ENCODE measurements around the gene CAB39. TPM values are rescaled to one million over a fixed set of nuclear protein-coding genes. Genes with fewer than 3 reads are reported as not detected.
"Not testable (repeated sequence)": the region's sequence is repeated elsewhere in the genome, so short reads cannot be mapped to it uniquely, and the experiment has no call there.

The CAB39 gene
- total RNA-seq, 2 experiments from 2014 or later, result 175 to 178 TPM

DNA sequence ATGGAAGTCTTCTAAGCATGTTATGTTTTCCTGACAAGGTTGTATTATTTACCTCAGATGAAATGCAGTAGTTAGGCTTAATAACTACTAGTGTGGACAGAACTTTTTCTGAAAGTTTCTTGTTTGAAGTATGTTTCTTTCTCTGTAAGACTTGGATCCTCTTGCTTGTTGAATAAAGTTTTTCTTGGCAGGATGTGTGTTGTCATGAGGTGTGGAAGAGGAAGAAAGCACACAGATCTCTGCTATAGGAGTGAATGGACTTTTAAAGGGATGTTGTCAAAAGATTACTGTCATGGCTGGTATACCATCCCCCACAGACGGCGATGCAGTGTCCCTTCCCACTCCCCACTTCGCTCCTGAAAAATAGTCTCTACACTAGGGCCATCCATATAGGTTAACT is 2.6 kb downstream of the CAB39 start:
- POLR2A ChIA-PET, result interaction anchor here (1.5 to 4.8 kb wide), 6 partner anchors 8 to 83 kb away, joined by 8 to 108 read pairs (median 12); no protein-coding TSS in a partner anchor
- H3K4me3 Mint-ChIP-seq, result peak overlapping the region; percentile 99

DNA sequence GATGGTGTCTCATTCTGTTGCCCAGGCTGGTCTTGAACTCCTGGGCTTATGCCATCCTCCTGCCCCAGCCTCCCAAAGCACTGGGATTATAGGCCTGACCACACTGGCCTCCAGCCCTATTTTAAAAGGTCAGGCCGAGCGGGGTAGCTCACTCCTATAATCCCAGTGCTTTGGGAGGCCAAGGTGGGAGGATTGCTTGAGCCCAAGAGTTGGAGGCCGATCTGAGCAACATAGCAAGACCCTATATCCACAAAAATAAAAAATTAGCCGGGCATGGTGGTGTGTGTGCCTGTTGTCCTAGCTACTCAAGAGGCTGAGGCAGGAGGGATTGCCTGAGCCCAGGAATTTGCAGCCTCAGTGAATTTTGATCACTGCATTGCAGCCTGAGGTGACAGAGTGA is 3.9 kb downstream of the CAB39 start:
- no peak for DNase-seq
- Mint-ChIP-seq H3K27me3 (ENCODE audit: low read depth) (no peaks in the 10 kb centered on the region), H3K4me1 (ENCODE audit: low read depth) (peaks cover 73% of the 10 kb centered on the region), H3K4me3 (no peak overlapping the region), H3K27ac (no peak overlapping the region), H3K36me3 (ENCODE audit: low read depth) (peaks cover 57% of the 10 kb centered on the region), H3K9me3 (ENCODE audit: insufficient read depth) (no peaks in the 10 kb centered on the region)
- ChIA-PET POLR2A (no interaction called here), CTCF (interaction anchor here (1.2 to 3.9 kb wide), 3 partner anchors 58 to 98 kb away, joined by 4 to 32 read pairs (median 11); no protein-coding TSS in a partner anchor)
- no peak for ATAC-seq

More for the DNA sequence above, 2.6 kb downstream of the CAB39 start:
- ATAC-seq (no peak), DNase-seq (no peak)
- Mint-ChIP-seq H3K27ac (peak overlapping the region; percentile 82), H3K9me3 (ENCODE audit: insufficient read depth) (no peaks in the 10 kb centered on the region), H3K36me3 (ENCODE audit: low read depth) (peaks cover 46% of the 10 kb centered on the region), H3K4me1 (ENCODE audit: low read depth) (peaks cover 64% of the 10 kb centered on the region), H3K27me3 (ENCODE audit: low read depth) (no peaks in the 10 kb centered on the region)
- CTCF ChIA-PET, result interaction anchor here (0.9 to 4.3 kb wide), 13 partner anchors 13 to 101 kb away, joined by 3 to 53 read pairs (median 8); no protein-coding TSS in a partner anchor

- Mint-ChIP-seq H3K9me3 (ENCODE audit: insufficient read depth) (no peaks in the 10 kb centered on the region), H3K27ac (peak overlapping the region; percentile 55), H3K4me3 (peak overlapping the region; percentile 35), H3K36me3 (ENCODE audit: low read depth) (peaks cover 62% of the 10 kb centered on the region), H3K4me1 (ENCODE audit: low read depth) (peaks cover 72% of the 10 kb centered on the region), H3K27me3 (ENCODE audit: low read depth) (no peaks in the 10 kb centered on the region)
- DNase-seq (no peak), ATAC-seq (no peak)
- ChIA-PET POLR2A (interaction anchor here (0.7 to 1.0 kb wide), 4 partner anchors 32 to 94 kb away, joined by 3 read pairs; no protein-coding TSS in a partner anchor), CTCF (interaction anchor here (1.2 to 2.2 kb wide), 2 partner anchors 81 to 97 kb away, joined by 4 to 11 read pairs; no protein-coding TSS in a partner anchor)
Measured at GRCh38 chr2:230717600-230717999, 5.0 kb downstream of the CAB39 start.

DNA sequence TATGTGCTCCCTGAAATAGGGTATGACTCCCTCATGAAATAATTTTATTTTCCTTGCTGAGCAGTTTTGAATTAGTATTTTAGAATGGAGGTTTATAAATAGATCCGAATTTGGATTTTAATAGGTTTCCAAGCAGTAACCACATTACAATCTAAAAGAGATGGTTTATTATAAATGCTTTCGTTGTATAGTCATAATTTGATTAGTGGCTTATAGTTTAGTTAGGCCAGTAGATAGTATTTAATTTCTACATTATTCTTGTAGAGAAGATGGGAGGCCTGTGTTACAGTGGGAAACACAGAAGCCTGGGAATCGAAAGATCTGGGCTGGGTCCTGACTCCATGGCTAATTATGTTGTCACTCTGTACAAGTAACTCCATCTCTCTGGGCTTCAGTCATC is 6.7 kb downstream of the CAB39 start:
- peaks cover 68% of the 10 kb centered on the region for H3K36me3 Mint-ChIP-seq (ENCODE audit: low read depth)

DNA sequence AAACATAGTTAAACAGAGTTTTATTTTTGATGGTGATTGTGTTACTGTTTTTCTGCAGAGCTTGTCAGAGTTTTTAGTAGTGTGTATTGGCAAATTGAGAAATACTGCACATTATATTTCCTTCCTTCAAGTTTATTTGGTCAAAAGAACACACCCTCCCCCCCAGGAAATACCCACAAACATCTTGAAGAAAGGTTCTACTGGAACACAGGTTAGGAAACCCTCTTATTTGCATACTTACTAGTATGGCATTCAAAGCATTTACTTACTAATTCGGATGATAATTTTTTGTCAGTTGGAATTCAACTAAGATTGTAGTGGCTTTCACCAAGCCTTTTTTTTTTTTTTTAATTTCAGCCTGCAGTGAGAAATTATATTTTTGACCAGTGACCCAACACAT is 9.1 kb downstream of the CAB39 start:
- ChIA-PET POLR2A (interaction anchor here (0.9 to 2.6 kb wide), 3 partner anchors 8 to 73 kb away, joined by 3 to 25 read pairs (median 3); no protein-coding TSS in a partner anchor), CTCF (interaction anchor here (0.9 to 3.6 kb wide), 5 partner anchors 15 to 76 kb away, joined by 3 to 25 read pairs (median 3); no protein-coding TSS in a partner anchor)
- H3K27ac Mint-ChIP-seq, result peak overlapping the region; percentile 64
- DNase-seq, result no peak
- peaks cover 67% of the 10 kb centered on the region for H3K36me3 Mint-ChIP-seq (ENCODE audit: low read depth)
- peak overlapping the region; percentile 45 for H3K4me3 Mint-ChIP-seq
- H3K9me3 Mint-ChIP-seq (ENCODE audit: insufficient read depth), result no peaks in the 10 kb centered on the region
- H3K4me1 Mint-ChIP-seq (ENCODE audit: low read depth), result peaks cover 88% of the 10 kb centered on the region
- no peaks in the 10 kb centered on the region for H3K27me3 Mint-ChIP-seq (ENCODE audit: low read depth)
- ATAC-seq, result no peak

More for the DNA sequence above, 6.7 kb downstream of the CAB39 start:
- POLR2A ChIA-PET, result no interaction called here
- CTCF ChIA-PET, result no interaction called here
- Mint-ChIP-seq H3K4me1 (ENCODE audit: low read depth) (peaks cover 87% of the 10 kb centered on the region), H3K9me3 (ENCODE audit: insufficient read depth) (no peaks in the 10 kb centered on the region), H3K4me3 (no peak overlapping the region), H3K27me3 (ENCODE audit: low read depth) (no peaks in the 10 kb centered on the region), H3K27ac (peak overlapping the region; percentile 14)
- no peak for DNase-seq
- ATAC-seq, result no peak

DNA sequence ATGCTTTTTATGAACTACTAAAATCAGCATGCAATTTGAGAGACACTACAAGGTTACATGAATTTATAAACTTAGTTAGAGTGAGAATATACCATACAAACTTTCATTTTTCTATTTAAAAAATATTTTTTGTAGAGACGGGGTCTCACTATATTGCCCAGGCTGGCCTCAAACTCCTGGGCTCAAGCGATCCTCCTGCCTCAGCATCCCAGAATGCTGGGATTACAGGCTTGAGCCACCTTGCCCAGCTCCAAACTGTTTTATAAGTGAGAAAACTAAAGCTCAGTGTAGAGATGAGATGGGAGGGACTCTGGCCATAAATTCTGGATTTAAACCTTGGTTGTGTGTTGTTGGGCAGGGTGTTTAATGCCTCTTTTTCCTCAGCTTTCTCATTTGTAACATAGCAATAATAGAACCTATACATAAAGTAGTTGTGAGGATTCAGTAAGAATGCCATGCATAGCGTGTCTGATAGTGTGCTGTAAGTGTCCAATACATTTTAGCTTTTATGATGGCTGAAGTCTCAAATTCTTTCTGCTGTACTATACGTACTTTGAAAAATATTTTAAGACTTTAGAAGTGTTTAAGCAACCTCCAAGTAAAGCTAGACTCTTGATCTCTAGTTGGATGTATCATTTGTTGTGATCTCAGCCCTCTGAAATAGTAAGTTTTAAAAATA is 9.7 kb downstream of the CAB39 start:
- Mint-ChIP-seq H3K9me3 (ENCODE audit: insufficient read depth) (no peaks in the 10 kb centered on the region), H3K36me3 (ENCODE audit: low read depth) (peaks cover 63% of the 10 kb centered on the region), H3K4me1 (ENCODE audit: low read depth) (peaks cover 84% of the 10 kb centered on the region), H3K27ac (peak overlapping the region; percentile 68), H3K4me3 (peak overlapping the region; percentile 56), H3K27me3 (ENCODE audit: low read depth) (no peaks in the 10 kb centered on the region)
- ATAC-seq (no peak), DNase-seq (no peak)
- ChIA-PET CTCF (interaction anchor here (0.9 to 3.6 kb wide), 7 partner anchors 8 to 78 kb away, joined by 3 to 25 read pairs (median 3); no protein-coding TSS in a partner anchor), POLR2A (interaction anchor here (0.7 to 2.6 kb wide), 4 partner anchors 8 to 76 kb away, joined by 3 to 25 read pairs (median 4); no protein-coding TSS in a partner anchor)

DNA sequence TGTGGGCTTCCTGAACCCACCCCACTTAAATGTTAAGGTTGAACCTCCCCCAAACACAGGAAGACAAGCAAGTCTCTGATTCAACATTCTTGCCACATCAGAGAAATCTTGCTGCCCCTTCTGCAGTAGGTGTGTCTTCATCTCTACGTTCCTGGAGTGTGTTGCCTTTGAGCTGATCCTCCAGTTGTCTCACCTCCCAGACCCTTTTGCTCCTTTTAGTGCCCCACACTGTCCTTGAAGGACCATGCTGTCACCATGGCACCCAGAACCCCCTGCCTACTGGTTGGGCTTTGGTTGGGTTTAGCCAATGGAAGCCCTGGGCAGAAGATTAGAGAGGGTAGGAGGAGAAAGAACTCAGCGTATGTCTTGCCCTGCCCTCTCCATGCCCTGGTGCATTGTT is 10.7 kb downstream of the CAB39 start:
- Mint-ChIP-seq H3K27ac (peak overlapping the region; percentile 75), H3K36me3 (ENCODE audit: low read depth) (peaks cover 57% of the 10 kb centered on the region), H3K9me3 (ENCODE audit: insufficient read depth) (no peaks in the 10 kb centered on the region), H3K4me3 (peak overlapping the region; percentile 63), H3K4me1 (ENCODE audit: low read depth) (peaks cover 74% of the 10 kb centered on the region), H3K27me3 (ENCODE audit: low read depth) (no peaks in the 10 kb centered on the region)
- DNase-seq, result peak; percentile 67
- ATAC-seq, result peak; percentile 89
- POLR2A ChIA-PET, result interaction anchor here (0.6 to 2.6 kb wide), 3 partner anchors 9 to 75 kb away, joined by 3 to 25 read pairs (median 5); no protein-coding TSS in a partner anchor
- CTCF ChIA-PET, result interaction anchor here (0.6 to 3.6 kb wide), 4 partner anchors 9 to 74 kb away, joined by 3 to 25 read pairs (median 8); no protein-coding TSS in a partner anchor

DNA sequence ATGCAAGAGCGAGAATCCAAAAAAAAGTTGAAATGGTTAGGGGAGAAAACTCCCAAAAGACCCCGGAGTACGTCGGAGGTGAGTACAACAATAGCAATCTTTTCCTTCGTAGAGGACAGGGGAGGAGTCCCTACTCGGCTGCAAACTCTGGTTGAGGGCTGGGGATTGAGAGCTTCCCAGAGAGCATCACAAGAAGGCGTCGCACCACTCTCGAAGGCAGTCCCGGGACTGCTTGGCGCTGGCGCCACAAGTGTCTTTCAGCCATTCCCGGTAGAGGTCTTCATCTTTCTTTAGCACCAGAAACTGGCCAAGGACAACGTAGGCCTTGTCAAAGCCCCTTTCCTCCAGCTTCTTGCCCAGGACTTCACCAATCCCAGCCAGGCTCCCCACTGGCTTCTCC is 12.3 kb downstream of the CAB39 start:
- H3K4me3 Mint-ChIP-seq; POLR2A ChIA-PET; H3K27me3 Mint-ChIP-seq (ENCODE audit: low read depth); DNase-seq; ATAC-seq; H3K9me3 Mint-ChIP-seq (ENCODE audit: insufficient read depth): not testable (repeated sequence)
- Mint-ChIP-seq H3K36me3 (ENCODE audit: low read depth) (peaks cover 59% of the 10 kb centered on the region), H3K4me1 (ENCODE audit: low read depth) (peaks cover 66% of the 10 kb centered on the region), H3K27ac (peak overlapping the region; percentile 6)
- CTCF ChIA-PET, result interaction anchor here (1.0 kb wide), 1 partner anchor 74 kb away, joined by 3 read pairs; no protein-coding TSS in a partner anchor

- H3K4me3 Mint-ChIP-seq, result no peak overlapping the region
- ChIA-PET POLR2A (interaction anchor here (0.5 to 1.1 kb wide), 2 partner anchors 17 to 977 kb away, joined by 3 read pairs; partner anchors contain the start of gene PTMA), CTCF (interaction anchor here (0.7 to 3.3 kb wide), 6 partner anchors 9 to 93 kb away, joined by 3 to 14 read pairs (median 3); no protein-coding TSS in a partner anchor)
- DNase-seq, result no peak
- H3K36me3 Mint-ChIP-seq (ENCODE audit: low read depth), result peaks cover 48% of the 10 kb centered on the region
- no peaks in the 10 kb centered on the region for H3K9me3 Mint-ChIP-seq (ENCODE audit: insufficient read depth)
- H3K27ac Mint-ChIP-seq, result no peak overlapping the region
- H3K27me3 Mint-ChIP-seq (ENCODE audit: low read depth), result no peaks in the 10 kb centered on the region
- ATAC-seq, result no peak
- peaks cover 65% of the 10 kb centered on the region for H3K4me1 Mint-ChIP-seq (ENCODE audit: low read depth)
Measured at GRCh38 chr2:230731512-230731911, 18.9 kb downstream of the CAB39 start.

DNA sequence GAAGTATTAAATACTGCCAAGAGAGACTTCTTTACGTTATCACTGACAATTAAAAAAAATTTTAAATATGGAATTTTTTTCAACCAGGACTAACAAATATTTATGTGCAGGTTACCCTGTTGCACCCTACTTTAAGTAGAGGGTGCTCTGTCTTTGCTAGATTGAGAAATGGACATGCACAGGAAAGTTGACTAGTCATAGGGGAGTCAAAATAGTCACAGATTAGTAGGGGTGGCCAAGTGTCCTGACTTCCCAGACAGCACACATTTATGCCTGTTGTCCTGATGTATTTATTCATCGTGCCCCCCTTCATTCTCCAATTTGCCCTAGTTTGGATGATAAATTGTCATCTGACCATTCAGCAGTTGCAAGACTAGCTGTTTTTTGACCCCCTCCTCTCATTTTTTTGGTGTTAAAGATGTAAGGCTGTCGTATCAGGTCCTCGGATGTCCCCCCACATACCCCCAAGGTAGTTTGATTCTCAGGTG is 20.3 kb downstream of the CAB39 start:
- Mint-ChIP-seq H3K27me3 (ENCODE audit: low read depth) (no peaks in the 10 kb centered on the region), H3K36me3 (ENCODE audit: low read depth) (peaks cover 54% of the 10 kb centered on the region), H3K4me1 (ENCODE audit: low read depth) (peaks cover 73% of the 10 kb centered on the region), H3K27ac (no peak overlapping the region), H3K4me3 (no peak overlapping the region), H3K9me3 (ENCODE audit: insufficient read depth) (no peaks in the 10 kb centered on the region)
- no peak for DNase-seq
- ChIA-PET POLR2A (no interaction called here), CTCF (interaction anchor here (0.8 kb wide), 1 partner anchor 65 kb away, joined by 3 read pairs; no protein-coding TSS in a partner anchor)
- ATAC-seq, result no peak

DNA sequence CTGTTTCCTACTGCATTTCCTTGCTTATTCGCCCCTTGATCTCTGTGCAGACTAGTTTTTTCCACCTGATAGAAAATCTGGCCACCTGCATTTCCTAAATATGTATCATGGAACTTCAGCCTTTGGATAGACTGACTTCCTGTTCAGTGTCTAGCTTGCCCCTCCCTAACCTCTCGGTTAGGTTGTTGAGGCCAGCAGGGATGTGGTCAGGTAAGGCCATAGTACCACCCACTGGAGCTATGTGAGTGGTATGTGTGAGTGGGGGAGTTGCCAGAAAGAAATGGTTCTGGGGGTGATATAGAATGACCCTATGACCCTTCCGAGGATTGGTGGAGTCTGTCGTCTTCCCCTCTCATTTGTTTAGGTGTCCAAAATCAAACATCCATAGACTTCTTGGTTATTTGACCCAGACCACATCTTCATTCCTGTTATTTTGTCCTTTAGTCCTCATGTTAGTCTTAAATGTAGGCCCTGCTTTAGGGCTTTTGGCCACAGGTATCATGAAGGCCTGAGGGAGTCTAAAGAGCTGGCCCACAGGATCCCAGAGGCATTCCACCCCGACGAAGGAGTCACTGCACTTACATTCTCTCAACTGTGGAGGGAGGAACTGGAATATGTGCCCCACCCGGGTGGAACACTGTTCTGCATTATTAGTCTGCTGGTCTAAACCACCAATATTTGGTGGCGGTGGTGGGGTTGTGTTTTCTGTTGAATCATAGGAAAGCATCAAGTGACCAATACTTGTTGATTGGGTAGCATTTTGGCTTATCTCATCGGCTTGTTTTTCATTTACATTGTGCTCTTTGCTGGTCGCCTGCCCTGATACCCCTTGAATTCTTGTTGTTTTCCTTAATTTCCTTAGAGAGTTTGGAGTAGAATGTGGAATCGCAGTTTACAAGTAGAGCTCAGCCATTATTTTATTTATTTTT is 21.9 kb downstream of the CAB39 start:
- no peak for DNase-seq
- H3K36me3 Mint-ChIP-seq (ENCODE audit: low read depth), result peaks cover 60% of the 10 kb centered on the region
- H3K4me3 Mint-ChIP-seq, result no peak overlapping the region
- no peak for ATAC-seq
- no peaks in the 10 kb centered on the region for H3K9me3 Mint-ChIP-seq (ENCODE audit: insufficient read depth)
- H3K4me1 Mint-ChIP-seq (ENCODE audit: low read depth), result peaks cover 78% of the 10 kb centered on the region
- POLR2A ChIA-PET, result no interaction called here
- CTCF ChIA-PET, result interaction anchor here (0.7 to 1.0 kb wide), 4 partner anchors 21 to 64 kb away, joined by 3 to 4 read pairs (median 3); no protein-coding TSS in a partner anchor
- no peaks in the 10 kb centered on the region for H3K27me3 Mint-ChIP-seq (ENCODE audit: low read depth)
- H3K27ac Mint-ChIP-seq, result peak overlapping the region; percentile 67
